ENCODE results near the gene ABCC10.
"Not testable (repeated sequence)": the region's sequence is repeated elsewhere in the genome, so short reads cannot be mapped to it uniquely, and the experiment has no call there.

Gene ABCC10

GRCh38 chr6:43395776-43396175, 31.6 kb upstream of the ABCC10 start:
- Histone ChIP-seq H3K36me3 (ENCODE audit: control insufficient read depth, insufficient read depth, low read length) (no peaks in the 10 kb centered on the region), H3K4me1 (ENCODE audit: control insufficient read depth, insufficient read depth, low read length) (no peaks in the 10 kb centered on the region), H3K4me3 (ENCODE audit: low read length) (no peak overlapping the region), H3K27ac (ENCODE audit: low read depth, low read length) (no peak overlapping the region), H3K27me3 (ENCODE audit: control insufficient read depth, insufficient read depth, low read length) (no peaks in the 10 kb centered on the region), H3K9ac (ENCODE audit: low read length) (no peak overlapping the region)

GRCh38 chr6:43396408-43397149, 30.8 kb upstream of the ABCC10 start:
- no peaks in the 10 kb centered on the region for H3K36me3 ChIP-seq (ENCODE audit: control insufficient read depth, insufficient read depth, low read length)
- H3K4me1 ChIP-seq (ENCODE audit: control insufficient read depth, insufficient read depth, low read length) = no peaks in the 10 kb centered on the region
- no peak overlapping the region for H3K27ac ChIP-seq (ENCODE audit: low read depth, low read length)
- no peak overlapping the region for H3K9ac ChIP-seq (ENCODE audit: low read length)
- no peak overlapping the region for H3K4me3 ChIP-seq (ENCODE audit: low read length)
- H3K27me3 ChIP-seq (ENCODE audit: control insufficient read depth, insufficient read depth, low read length) = no peaks in the 10 kb centered on the region

- no peak overlapping the region for H3K4me3 ChIP-seq (ENCODE audit: low read length)
- no peaks in the 10 kb centered on the region for H3K36me3 ChIP-seq (ENCODE audit: control insufficient read depth, insufficient read depth, low read length)
These were observed 27.3 kb upstream of the ABCC10 start for GRCh38 chr6:43399932-43400487.

GRCh38 chr6:43401730-43402129, 25.6 kb upstream of the ABCC10 start:
- H3K9ac ChIP-seq (ENCODE audit: low read length) = no peak overlapping the region
- no peak overlapping the region for H3K27ac ChIP-seq (ENCODE audit: low read depth, low read length)
- no peaks in the 10 kb centered on the region for H3K27me3 ChIP-seq (ENCODE audit: control insufficient read depth, insufficient read depth, low read length)
- no peaks in the 10 kb centered on the region for H3K4me1 ChIP-seq (ENCODE audit: control insufficient read depth, insufficient read depth, low read length)
- H3K36me3 ChIP-seq (ENCODE audit: control insufficient read depth, insufficient read depth, low read length) = no peaks in the 10 kb centered on the region
- H3K4me3 ChIP-seq (ENCODE audit: low read length) = no peak overlapping the region

More at GRCh38 chr6:43399932-43400487, 27.3 kb upstream of the ABCC10 start:
- no peak overlapping the region for H3K27ac ChIP-seq (ENCODE audit: low read depth, low read length)
- H3K9ac ChIP-seq (ENCODE audit: low read length) = no peak overlapping the region
- no peaks in the 10 kb centered on the region for H3K27me3 ChIP-seq (ENCODE audit: control insufficient read depth, insufficient read depth, low read length)
- H3K4me1 ChIP-seq (ENCODE audit: control insufficient read depth, insufficient read depth, low read length) = no peaks in the 10 kb centered on the region

- no peak overlapping the region for H3K4me3 ChIP-seq (ENCODE audit: low read length)
- H3K9ac ChIP-seq (ENCODE audit: low read length) = no peak overlapping the region
- H3K27ac ChIP-seq (ENCODE audit: low read depth, low read length) = no peak overlapping the region
- no peaks in the 10 kb centered on the region for H3K4me1 ChIP-seq (ENCODE audit: control insufficient read depth, insufficient read depth, low read length)
- no peaks in the 10 kb centered on the region for H3K36me3 ChIP-seq (ENCODE audit: control insufficient read depth, insufficient read depth, low read length)
- H3K27me3 ChIP-seq (ENCODE audit: control insufficient read depth, insufficient read depth, low read length) = no peaks in the 10 kb centered on the region
These were observed 24.5 kb upstream of the ABCC10 start for GRCh38 chr6:43402820-43403219.

- Histone ChIP-seq H3K36me3 (ENCODE audit: control insufficient read depth, insufficient read depth, low read length) (no peaks in the 10 kb centered on the region), H3K9ac (ENCODE audit: low read length) (no peak overlapping the region), H3K27ac (ENCODE audit: low read depth, low read length) (no peak overlapping the region), H3K4me3 (ENCODE audit: low read length) (no peak overlapping the region), H3K4me1 (ENCODE audit: control insufficient read depth, insufficient read depth, low read length) (no peaks in the 10 kb centered on the region), H3K27me3 (ENCODE audit: control insufficient read depth, insufficient read depth, low read length) (no peaks in the 10 kb centered on the region)
These were observed 22.0 kb upstream of the ABCC10 start for GRCh38 chr6:43405354-43405753.

- no peaks in the 10 kb centered on the region for H3K36me3 ChIP-seq (ENCODE audit: control insufficient read depth, insufficient read depth, low read length)
- H3K27me3 ChIP-seq (ENCODE audit: control insufficient read depth, insufficient read depth, low read length) = no peaks in the 10 kb centered on the region
- H3K4me1 ChIP-seq (ENCODE audit: control insufficient read depth, insufficient read depth, low read length) = no peaks in the 10 kb centered on the region
- H3K27ac ChIP-seq (ENCODE audit: low read depth, low read length) = no peak overlapping the region
- H3K4me3 ChIP-seq (ENCODE audit: low read length) = no peak overlapping the region
- no peak overlapping the region for H3K9ac ChIP-seq (ENCODE audit: low read length)
These were observed 20.0 kb upstream of the ABCC10 start for GRCh38 chr6:43407296-43407695.

GRCh38 chr6:43408259-43408658, 19.1 kb upstream of the ABCC10 start:
- H3K36me3 ChIP-seq (ENCODE audit: control insufficient read depth, insufficient read depth, low read length) = no peaks in the 10 kb centered on the region
- H3K27me3 ChIP-seq (ENCODE audit: control insufficient read depth, insufficient read depth, low read length) = no peaks in the 10 kb centered on the region
- no peaks in the 10 kb centered on the region for H3K4me1 ChIP-seq (ENCODE audit: control insufficient read depth, insufficient read depth, low read length)
- H3K9ac ChIP-seq (ENCODE audit: low read length) = no peak overlapping the region
- H3K4me3 ChIP-seq (ENCODE audit: low read length) = no peak overlapping the region
- no peak overlapping the region for H3K27ac ChIP-seq (ENCODE audit: low read depth, low read length)

GRCh38 chr6:43410776-43411175, 16.6 kb upstream of the ABCC10 start:
- H3K9ac ChIP-seq (ENCODE audit: low read length); H3K4me3 ChIP-seq (ENCODE audit: low read length): not testable (repeated sequence)

GRCh38 chr6:43412541-43412940, 14.8 kb upstream of the ABCC10 start:
- Histone ChIP-seq H3K9ac (ENCODE audit: low read length) (no peak overlapping the region), H3K4me1 (ENCODE audit: control insufficient read depth, insufficient read depth, low read length) (no peaks in the 10 kb centered on the region), H3K36me3 (ENCODE audit: control insufficient read depth, insufficient read depth, low read length) (no peaks in the 10 kb centered on the region), H3K4me3 (ENCODE audit: low read length) (no peak overlapping the region), H3K27me3 (ENCODE audit: control insufficient read depth, insufficient read depth, low read length) (no peaks in the 10 kb centered on the region), H3K27ac (ENCODE audit: low read depth, low read length) (no peak overlapping the region)

More at GRCh38 chr6:43410776-43411175, 16.6 kb upstream of the ABCC10 start:
- H3K27ac ChIP-seq (ENCODE audit: low read depth, low read length); H3K4me1 ChIP-seq (ENCODE audit: control insufficient read depth, insufficient read depth, low read length); H3K36me3 ChIP-seq (ENCODE audit: control insufficient read depth, insufficient read depth, low read length); H3K27me3 ChIP-seq (ENCODE audit: control insufficient read depth, insufficient read depth, low read length): not testable (repeated sequence)

- no peaks in the 10 kb centered on the region for H3K27me3 ChIP-seq (ENCODE audit: control insufficient read depth, insufficient read depth, low read length)
- no peak overlapping the region for H3K27ac ChIP-seq (ENCODE audit: low read depth, low read length)
- H3K4me1 ChIP-seq (ENCODE audit: control insufficient read depth, insufficient read depth, low read length) = no peaks in the 10 kb centered on the region
- H3K4me3 ChIP-seq (ENCODE audit: low read length) = no peak overlapping the region
- H3K9ac ChIP-seq (ENCODE audit: low read length) = no peak overlapping the region
- no peaks in the 10 kb centered on the region for H3K36me3 ChIP-seq (ENCODE audit: control insufficient read depth, insufficient read depth, low read length)
These were observed 14.3 kb upstream of the ABCC10 start for GRCh38 chr6:43413002-43413401.

- H3K9ac ChIP-seq (ENCODE audit: low read length); H3K36me3 ChIP-seq (ENCODE audit: control insufficient read depth, insufficient read depth, low read length); H3K4me3 ChIP-seq (ENCODE audit: low read length); H3K4me1 ChIP-seq (ENCODE audit: control insufficient read depth, insufficient read depth, low read length); H3K27ac ChIP-seq (ENCODE audit: low read depth, low read length); H3K27me3 ChIP-seq (ENCODE audit: control insufficient read depth, insufficient read depth, low read length): not testable (repeated sequence)
These were observed 12.1 kb upstream of the ABCC10 start for GRCh38 chr6:43415275-43415674.

GRCh38 chr6:43416935-43417334, 10.4 kb upstream of the ABCC10 start:
- no peaks in the 10 kb centered on the region for H3K27me3 ChIP-seq (ENCODE audit: control insufficient read depth, insufficient read depth, low read length)
- H3K36me3 ChIP-seq (ENCODE audit: control insufficient read depth, insufficient read depth, low read length) = no peaks in the 10 kb centered on the region
- no peak overlapping the region for H3K4me3 ChIP-seq (ENCODE audit: low read length)
- no peak overlapping the region for H3K9ac ChIP-seq (ENCODE audit: low read length)
- H3K4me1 ChIP-seq (ENCODE audit: control insufficient read depth, insufficient read depth, low read length) = no peaks in the 10 kb centered on the region
- no peak overlapping the region for H3K27ac ChIP-seq (ENCODE audit: low read depth, low read length)
